ENCODE measurements around the gene EVA1C.
"Not testable (repeated sequence)": the region's sequence is repeated elsewhere in the genome, so short reads cannot be mapped to it uniquely, and the experiment has no call there.

EVA1C gene

GRCh38 chr21:32423320-32424190 is 11.0 kb downstream of the EVA1C start:
- DNase-seq (ENCODE audit: low read depth in 2 of 2, low spot score in 1 of 2), result no peak

- no peak for DNase-seq (ENCODE audit: low read depth in 2 of 2, low spot score in 1 of 2)
Observed at GRCh38 chr21:32424191-32424535, 11.7 kb downstream of the EVA1C start.

GRCh38 chr21:32424674-32425073 is 12.2 kb downstream of the EVA1C start:
- no peak for DNase-seq (ENCODE audit: low read depth in 2 of 2, low spot score in 1 of 2)

GRCh38 chr21:32425628-32426027 is 13.1 kb downstream of the EVA1C start:
- no peak for DNase-seq (ENCODE audit: low read depth in 2 of 2, low spot score in 1 of 2)

GRCh38 chr21:32426066-32426465 is 13.6 kb downstream of the EVA1C start:
- no peak for DNase-seq (ENCODE audit: low read depth in 2 of 2, low spot score in 1 of 2)

GRCh38 chr21:32426592-32427051 is 14.1 kb downstream of the EVA1C start:
- no peak for DNase-seq (ENCODE audit: low read depth in 2 of 2, low spot score in 1 of 2)

GRCh38 chr21:32427958-32428623 is 15.6 kb downstream of the EVA1C start:
- DNase-seq (ENCODE audit: low read depth in 2 of 2, low spot score in 1 of 2), result no peak

GRCh38 chr21:32432982-32433660 is 20.6 kb downstream of the EVA1C start:
- DNase-seq (ENCODE audit: low read depth in 2 of 2, low spot score in 1 of 2), result not testable (repeated sequence)

- DNase-seq (ENCODE audit: low read depth in 2 of 2, low spot score in 1 of 2), result no peak
Observed at GRCh38 chr21:32437729-32438128, 25.2 kb downstream of the EVA1C start.

GRCh38 chr21:32442566-32443318 is 30.2 kb downstream of the EVA1C start:
- DNase-seq (ENCODE audit: low read depth in 2 of 2, low spot score in 1 of 2), result no peak

- no peak for DNase-seq (ENCODE audit: low read depth in 2 of 2, low spot score in 1 of 2)
Observed at GRCh38 chr21:32445101-32445500, 32.6 kb downstream of the EVA1C start.

GRCh38 chr21:32446440-32446839 is 33.9 kb downstream of the EVA1C start:
- not testable (repeated sequence) for DNase-seq (ENCODE audit: low read depth in 2 of 2, low spot score in 1 of 2)

GRCh38 chr21:32447224-32447623 is 34.7 kb downstream of the EVA1C start:
- DNase-seq (ENCODE audit: low read depth in 2 of 2, low spot score in 1 of 2), result no peak

GRCh38 chr21:32448803-32449594 is 36.5 kb downstream of the EVA1C start:
- DNase-seq (ENCODE audit: low read depth in 2 of 2, low spot score in 1 of 2), result no peak

GRCh38 chr21:32450881-32451701 is 38.6 kb downstream of the EVA1C start:
- not testable (repeated sequence) for DNase-seq (ENCODE audit: low read depth in 2 of 2, low spot score in 1 of 2)

GRCh38 chr21:32452191-32452590 is 39.7 kb downstream of the EVA1C start:
- DNase-seq (ENCODE audit: low read depth in 2 of 2, low spot score in 1 of 2), result not testable (repeated sequence)

- no peak for DNase-seq (ENCODE audit: low read depth in 2 of 2, low spot score in 1 of 2)
Observed at GRCh38 chr21:32452641-32453040, 40.1 kb downstream of the EVA1C start.

GRCh38 chr21:32455548-32455947 is 43.0 kb downstream of the EVA1C start:
- DNase-seq (ENCODE audit: low read depth in 2 of 2, low spot score in 1 of 2), result no peak

GRCh38 chr21:32456497-32456918 is 44.0 kb downstream of the EVA1C start:
- no peak for DNase-seq (ENCODE audit: low read depth in 2 of 2, low spot score in 1 of 2)
